Choroid plexus epithelial cell (primary cell): ENCODE data around the gene LMF1.

Experiments
- DNase-seq: peaks from one replicate; pipeline ENCODE4 v3.0.0-alpha.2; 2010; ENCODE audit warnings: low read depth
- H3K4me3 ChIP-seq: 2 replicates; pipeline ENCODE4 v1.5.1; 2011; ENCODE audit warnings: low read depth, mild to moderate bottlenecking, control low read depth, low read length, moderate library complexity
- TF ChIP-seq, protein P1 (sequence below): conservative IDR thresholded peaks from 2 replicates; pipeline ENCODE4 v1.5.1; 2011; ENCODE audit warnings: low read depth, mild to moderate bottlenecking, control low read depth, inconsistent platforms, low read length, moderate library complexity

The LMF1 gene

DNA sequence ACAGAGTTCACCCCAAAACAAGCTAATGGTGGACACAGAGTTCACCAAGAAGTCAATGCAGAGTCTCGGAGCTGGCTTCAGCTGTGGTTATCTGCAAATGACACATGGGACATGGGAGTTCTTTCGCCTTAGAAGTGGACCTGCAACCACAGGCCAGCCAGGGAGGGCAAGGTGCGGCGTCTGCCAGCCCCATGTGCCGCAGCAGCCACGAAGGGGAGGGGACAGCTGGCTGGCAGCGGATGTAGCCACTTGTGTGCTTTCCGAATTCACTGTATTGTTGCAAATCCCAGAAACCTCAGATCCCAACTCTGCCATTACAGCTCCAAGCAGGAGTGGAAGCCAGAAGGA is 24.8 kb downstream of the LMF1 start:
- no peak overlapping the region for H3K4me3 ChIP-seq
- DNase-seq, result peak; percentile 23
- TF ChIP-seq, protein P1, sequence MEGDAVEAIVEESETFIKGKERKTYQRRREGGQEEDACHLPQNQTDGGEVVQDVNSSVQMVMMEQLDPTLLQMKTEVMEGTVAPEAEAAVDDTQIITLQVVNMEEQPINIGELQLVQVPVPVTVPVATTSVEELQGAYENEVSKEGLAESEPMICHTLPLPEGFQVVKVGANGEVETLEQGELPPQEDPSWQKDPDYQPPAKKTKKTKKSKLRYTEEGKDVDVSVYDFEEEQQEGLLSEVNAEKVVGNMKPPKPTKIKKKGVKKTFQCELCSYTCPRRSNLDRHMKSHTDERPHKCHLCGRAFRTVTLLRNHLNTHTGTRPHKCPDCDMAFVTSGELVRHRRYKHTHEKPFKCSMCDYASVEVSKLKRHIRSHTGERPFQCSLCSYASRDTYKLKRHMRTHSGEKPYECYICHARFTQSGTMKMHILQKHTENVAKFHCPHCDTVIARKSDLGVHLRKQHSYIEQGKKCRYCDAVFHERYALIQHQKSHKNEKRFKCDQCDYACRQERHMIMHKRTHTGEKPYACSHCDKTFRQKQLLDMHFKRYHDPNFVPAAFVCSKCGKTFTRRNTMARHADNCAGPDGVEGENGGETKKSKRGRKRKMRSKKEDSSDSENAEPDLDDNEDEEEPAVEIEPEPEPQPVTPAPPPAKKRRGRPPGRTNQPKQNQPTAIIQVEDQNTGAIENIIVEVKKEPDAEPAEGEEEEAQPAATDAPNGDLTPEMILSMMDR, result no peak

DNA sequence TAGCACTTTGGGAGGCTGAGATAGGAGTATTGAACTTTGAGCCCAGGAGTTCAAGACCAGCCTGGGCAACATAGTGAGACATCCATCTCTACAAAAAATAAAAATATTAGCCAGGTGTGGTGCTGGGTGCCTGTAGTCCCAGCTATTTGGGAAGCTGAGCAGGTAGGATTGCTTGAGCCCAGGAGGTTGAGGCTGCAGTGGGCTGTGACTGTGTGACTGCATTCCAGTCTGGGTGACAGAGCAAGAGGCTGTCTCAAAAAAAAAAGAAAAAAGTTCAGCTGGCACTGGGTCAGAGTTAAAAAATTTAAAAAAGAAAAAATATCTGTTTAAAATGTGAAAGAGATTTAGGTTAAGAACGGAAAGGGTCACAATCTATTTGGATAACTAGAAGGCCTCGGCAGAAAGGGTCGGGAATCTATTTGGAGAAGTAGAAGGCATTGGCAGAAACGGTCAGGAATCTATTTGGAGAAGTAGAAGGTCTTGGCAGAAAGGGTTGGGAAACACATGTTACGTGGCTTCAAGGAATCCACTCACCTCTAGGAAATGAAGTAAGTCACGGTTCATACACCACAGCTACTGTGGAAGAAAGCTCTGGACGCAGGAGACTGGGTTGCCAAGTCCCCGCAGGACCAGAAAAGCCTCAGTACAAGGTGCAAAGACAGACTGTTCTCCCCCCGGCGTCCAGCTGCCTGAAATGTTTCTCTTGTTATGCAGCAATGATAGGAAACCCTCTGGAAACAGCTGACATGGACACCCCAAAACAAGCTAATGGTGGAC is 25.3 kb downstream of the LMF1 start:
- TF ChIP-seq, protein P1, result no peak
- peak; percentile 17 for DNase-seq
- H3K4me3 ChIP-seq, result no peak overlapping the region

DNA sequence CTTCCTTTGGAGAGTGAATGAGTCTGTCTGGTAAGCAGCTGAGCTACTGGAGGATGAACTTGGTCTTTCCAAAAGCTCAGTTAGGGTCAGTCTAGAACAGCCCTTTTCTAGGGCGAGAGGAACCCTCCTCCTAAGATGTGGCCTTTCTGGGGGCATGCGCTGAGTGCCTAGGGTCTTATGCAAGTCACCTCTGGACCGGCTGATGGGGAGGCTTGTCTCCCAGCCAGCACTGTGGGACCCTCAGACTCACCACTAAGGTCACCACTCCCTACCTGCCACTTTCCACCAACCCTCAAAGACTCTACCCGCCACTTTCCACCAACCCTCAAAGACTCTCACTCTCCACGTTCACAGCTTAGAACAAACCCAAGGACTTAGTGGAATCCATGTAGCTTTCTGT is 26.8 kb downstream of the LMF1 start:
- no peak overlapping the region for H3K4me3 ChIP-seq
- TF ChIP-seq, protein P1, result no peak
- DNase-seq, result no peak

DNA sequence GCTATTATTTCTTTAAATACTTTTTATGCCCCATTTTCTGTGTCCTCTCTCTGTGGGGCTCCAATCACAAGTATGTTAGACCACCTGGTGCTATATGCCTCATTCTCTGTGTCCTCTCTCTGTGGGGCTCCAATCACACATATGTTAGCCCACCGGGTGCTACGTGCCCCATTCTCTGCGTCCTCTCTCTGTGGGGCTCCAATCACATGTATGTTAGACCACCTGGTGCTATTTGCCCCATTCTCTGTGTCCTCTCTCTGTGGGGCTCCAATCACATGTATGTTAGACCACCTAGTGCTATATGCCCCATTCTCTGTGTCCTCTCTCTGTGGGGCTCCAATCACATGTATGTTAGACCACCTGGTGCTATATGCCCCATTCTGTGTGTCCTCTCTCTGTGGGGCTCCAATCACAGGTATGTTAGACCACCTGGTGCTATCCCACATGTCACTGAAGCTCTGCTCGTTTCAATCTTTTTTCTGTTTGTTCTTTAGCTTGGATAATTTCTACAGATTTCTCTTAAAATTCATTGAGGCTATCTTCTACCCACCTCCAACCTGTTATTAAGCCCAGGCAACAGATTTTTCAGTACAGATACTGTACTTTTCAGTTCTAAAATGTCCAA is 28.2 kb downstream of the LMF1 start:
- TF ChIP-seq, protein P1, result no peak
- no peak overlapping the region for H3K4me3 ChIP-seq
- DNase-seq, result no peak

DNA sequence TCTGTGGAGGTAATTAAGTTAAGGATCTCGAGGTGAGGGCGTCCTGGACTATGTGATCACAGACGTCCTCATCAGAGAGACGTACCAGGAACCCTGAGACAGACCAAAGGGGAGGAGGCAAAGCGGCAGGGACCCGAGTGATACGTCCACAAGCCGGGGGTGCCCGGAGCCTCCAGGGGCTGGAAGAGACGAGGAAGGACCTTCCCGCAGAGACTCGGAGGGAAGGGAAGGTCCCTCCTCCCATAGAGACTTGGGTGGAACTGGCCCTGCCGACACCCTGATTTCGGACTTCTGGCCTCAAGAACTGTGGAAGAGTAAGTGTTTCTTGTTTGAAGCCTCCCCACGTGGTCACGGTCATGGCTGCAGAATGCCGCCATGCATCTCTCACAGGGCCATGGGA is 30.8 kb downstream of the LMF1 start:
- no peak overlapping the region for H3K4me3 ChIP-seq
- TF ChIP-seq, protein P1, result no peak
- no peak for DNase-seq

DNA sequence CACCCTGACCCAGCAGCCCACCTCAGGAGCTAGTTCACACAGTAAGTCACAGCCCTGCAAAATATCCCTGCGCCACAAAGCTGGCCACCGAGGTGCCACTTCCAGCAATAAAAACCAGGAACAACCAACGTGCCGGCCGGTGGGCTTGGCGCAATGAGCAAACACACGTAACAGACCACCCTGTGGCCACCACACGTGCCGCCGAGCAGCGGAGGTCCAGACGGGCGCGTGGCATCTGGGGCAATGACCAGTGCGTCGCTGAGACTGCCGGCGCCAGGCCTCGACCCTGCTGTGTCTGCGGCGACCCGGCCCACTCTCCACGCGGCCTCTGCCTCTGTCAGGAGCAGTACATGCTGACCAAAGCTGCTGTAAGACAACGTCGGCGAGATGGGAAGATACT is 31.5 kb downstream of the LMF1 start:
- no peak for DNase-seq
- TF ChIP-seq, protein P1, result no peak
- no peak overlapping the region for H3K4me3 ChIP-seq

DNA sequence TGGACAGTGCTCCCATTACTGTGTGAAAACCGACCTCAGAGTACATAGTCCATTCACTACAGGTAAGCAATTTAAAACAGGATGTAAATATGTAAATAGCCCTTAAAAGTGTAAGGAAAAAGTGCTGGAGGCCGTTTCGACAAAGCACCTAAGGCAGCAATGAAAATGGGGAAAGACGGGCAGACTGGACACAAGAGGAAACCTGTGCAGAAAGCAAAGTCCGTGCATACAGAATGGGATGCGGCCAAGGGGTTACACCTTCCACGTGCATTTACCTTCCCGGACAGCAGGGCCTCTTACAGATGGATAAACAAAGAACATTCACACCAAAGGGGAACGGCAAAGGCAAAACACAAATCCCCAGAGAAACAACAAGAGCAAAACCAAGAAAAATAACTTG is 32.0 kb downstream of the LMF1 start:
- H3K4me3 ChIP-seq, result no peak overlapping the region
- DNase-seq, result no peak
- TF ChIP-seq, protein P1, result no peak
